GM21367 (cell line): Measurements from ENCODE around the gene CCDC92.

Source experiments
- ATAC-seq: cut with Tn5 transposase; IDR thresholded peaks from one replicate; pipeline ENCODE4 v1.9.1; 2021; ENCODE audit not compliant: unreplicated experiment

The CCDC92 gene

DNA sequence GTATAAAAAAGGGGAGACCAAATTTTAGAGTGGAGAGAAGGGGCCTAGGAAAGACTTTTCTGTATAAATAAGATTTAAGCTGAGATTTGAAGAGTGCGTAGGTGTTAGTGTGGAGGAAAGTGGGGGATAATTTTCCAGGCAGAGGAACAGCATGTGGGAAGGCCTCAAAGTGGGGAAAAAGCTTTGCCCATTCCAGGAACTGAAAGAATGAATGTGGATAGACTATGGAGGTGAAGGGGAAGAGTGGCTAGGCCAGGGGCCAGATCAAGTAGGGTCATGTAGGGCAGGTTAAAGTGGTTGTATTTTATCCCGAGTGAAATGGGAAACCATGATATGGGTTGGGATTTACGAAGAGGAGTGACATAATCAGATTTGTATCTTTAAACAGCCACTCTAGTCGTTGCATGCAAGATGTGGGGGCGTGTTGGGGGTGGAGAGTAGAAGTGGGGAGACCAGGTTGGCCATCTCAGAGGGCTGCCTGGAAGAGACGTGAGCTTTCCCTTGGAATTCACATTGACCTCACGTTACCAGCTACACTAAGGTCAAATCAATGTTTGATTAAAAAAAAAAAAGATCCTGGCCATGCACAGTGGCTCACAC, 3.7 kb upstream of the CCDC92 start:
- ATAC-seq, result no peak

DNA sequence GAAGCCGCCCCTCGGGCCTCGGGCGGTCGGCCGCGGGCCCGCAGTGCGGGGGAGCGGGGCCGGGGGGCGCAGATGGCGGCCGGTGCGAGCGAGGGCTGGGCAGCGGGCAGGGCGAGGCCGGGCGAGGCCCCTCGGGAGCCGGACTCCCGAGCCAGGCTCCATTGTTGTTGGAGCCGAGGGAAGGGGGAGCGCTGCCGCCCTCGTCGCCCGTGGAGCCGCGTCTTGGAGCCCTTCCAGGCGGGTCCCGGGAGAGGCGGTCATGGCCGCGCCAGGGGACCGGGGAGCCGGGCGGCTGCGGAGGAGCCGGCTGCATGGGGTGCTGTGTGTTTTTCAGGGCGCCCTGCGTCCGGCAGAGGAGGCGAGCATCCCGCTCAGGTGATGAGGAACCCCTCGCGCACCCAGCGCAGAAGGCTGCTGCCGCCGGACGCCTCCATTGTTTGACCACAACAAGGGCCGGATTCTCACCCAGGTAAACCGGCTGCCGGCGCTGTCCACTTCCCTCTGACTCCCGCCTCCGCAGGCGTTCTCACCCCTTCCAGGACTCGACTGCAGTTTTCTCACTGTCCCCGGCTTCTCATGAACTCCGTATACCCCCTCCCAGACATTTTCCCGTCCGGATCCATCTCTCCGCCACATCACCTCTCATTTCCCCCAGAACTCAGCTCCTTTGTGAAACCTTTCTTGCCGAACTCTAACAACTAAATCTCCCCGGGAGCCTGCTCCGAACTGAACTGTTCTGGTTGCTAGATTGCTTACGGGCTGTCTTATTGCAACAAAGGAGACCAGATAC, 1.1 kb upstream of the CCDC92 start:
- ATAC-seq, result peak; percentile 13

DNA sequence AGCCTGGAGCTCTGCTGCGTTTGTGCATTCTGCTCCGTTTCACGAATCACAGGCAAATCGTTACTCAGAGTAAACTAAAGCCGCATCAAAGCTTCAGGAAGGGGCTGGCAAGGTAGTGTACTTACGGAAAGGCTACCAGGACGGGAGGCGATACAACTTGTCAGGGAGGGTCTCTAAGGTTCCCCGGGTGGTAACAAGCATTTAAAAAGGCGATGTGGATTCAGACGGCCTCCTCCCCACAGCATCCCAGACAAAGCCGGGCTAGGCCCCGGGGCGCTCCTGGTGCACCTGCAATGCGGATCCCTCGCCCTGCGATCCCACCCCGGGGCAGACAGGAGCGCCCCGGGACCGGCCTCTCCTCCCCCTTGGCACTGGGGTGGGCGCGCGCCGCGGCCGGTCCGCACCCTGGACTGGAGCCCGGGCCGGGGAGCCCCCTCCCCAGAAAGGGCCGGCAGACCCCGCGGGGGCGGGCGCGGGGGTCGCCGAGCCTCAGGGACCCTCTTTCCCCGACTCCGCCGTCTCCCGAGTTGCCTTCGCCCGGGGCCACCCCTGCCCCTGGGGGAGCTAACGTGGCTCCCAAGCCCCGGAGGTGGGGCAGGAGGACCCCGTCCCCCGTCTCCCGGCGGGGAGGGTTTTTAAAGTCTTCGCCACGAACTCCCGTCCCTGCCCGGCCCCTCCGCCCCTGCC, 718 bp downstream of the CCDC92 start:
- ATAC-seq, result peak; percentile 12

DNA sequence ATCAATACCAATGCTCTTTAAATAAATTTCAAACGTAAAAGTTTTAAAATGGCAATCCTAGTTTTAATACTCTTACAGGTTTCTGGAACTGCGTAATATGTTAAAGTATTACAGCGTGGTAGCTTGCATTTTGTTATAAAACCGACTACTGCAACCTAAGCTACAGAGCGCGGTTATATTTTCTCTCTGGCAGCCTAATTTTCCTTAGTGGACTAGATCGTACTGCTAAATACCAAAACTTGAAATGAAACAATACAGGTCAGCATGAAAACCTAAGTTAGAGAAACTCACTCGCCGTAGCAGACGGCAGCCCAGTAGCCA, 1.2 kb downstream of the CCDC92 start:
- no peak for ATAC-seq

DNA sequence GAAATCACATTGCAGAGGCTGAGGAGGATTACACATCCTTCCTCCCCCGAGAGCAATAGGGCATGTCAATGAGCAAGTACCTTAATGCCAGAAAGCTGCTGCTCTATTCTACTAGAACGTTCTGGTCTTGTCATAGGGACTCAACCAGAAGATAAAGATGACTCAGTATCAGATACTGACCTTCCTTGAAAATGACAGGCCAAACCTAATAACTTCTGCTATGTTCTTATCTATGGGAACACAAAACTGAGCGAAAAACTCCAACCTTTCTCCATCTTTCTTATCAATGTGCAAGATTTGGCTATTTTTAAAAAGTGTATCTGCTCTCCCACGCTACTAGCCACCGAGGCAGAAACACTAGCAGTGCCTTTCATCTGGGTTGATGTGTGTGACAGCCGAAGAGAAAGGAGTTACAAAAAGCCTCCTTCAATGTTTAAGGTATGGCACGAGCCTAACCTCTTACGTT, 5.5 kb downstream of the CCDC92 start:
- no peak for ATAC-seq

DNA sequence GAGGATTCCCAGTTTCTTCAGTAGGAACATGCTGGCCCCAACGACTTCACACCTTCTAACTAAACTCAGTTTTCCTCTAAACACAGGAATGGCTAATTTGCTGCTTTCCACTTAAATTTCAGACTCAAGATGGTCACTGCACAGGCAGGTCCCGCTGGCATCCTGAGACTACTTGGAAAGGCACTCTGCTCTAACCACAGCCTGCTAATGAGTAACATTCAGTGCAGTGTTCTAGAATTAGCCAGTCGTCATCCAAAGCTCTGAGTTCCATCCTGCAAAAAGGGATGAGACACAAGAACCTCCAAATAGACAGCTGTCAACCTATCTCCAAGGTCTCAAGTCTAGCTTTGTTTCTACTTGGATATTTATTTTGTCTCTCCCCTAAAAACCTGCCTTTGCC, 6.0 kb downstream of the CCDC92 start:
- no peak for ATAC-seq

DNA sequence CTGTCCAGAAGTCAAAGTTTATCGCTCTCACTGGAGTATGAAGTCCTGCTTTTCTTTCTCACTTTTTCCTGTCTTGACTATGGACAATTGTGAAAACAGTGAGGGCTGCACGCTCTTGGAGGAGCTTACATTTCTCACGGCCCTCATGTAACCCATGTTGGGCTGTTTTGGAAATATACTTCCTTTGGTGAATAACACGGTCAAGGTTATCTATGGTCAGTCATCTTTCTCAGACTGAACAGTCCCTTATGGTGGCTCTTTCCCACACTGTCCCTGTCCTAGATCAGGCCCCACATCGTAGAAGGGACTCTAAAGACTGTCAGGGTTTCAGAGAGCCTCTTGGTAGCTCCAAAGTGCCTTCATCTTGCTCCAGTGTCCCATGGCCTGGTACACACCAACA, 7.2 kb downstream of the CCDC92 start:
- ATAC-seq, result no peak

DNA sequence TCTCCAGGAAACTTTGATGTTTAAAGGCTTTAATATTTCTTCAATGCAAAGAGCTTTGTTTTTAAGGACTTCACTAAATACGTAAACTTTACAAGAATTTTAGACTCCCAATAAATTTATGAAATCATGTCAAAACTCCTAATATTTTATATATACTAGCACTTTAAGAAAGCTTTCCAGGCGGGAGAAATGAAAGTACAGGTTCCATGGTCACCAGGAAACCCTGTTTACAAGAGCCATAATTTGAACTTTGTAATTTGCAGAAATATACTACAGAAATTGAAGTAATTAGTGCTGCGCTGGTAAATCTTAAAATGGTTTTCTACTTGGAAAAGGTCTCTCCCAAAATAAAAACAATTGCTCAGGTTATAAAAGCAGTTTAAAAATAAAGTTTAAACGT, 8.8 kb downstream of the CCDC92 start:
- ATAC-seq, result no peak

DNA sequence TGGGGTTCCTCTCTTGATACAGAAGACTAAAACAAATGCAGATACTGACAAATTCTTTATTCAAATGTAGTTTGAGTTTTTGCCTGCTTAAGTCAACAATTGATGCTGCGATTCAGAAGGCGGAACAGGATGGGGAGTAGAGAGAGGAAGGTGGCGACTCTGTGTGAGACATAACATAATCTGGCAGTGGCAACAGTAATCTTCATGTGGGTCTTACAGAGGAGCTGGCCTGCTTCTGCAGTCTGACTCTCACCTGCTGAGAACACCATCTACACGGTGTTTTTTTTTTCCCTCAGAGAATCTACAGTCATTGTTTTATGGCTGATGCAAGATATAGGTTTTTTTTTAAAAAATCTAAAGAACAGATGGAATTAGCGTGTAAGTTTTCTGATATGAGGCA, 10.1 kb downstream of the CCDC92 start:
- ATAC-seq, result no peak

DNA sequence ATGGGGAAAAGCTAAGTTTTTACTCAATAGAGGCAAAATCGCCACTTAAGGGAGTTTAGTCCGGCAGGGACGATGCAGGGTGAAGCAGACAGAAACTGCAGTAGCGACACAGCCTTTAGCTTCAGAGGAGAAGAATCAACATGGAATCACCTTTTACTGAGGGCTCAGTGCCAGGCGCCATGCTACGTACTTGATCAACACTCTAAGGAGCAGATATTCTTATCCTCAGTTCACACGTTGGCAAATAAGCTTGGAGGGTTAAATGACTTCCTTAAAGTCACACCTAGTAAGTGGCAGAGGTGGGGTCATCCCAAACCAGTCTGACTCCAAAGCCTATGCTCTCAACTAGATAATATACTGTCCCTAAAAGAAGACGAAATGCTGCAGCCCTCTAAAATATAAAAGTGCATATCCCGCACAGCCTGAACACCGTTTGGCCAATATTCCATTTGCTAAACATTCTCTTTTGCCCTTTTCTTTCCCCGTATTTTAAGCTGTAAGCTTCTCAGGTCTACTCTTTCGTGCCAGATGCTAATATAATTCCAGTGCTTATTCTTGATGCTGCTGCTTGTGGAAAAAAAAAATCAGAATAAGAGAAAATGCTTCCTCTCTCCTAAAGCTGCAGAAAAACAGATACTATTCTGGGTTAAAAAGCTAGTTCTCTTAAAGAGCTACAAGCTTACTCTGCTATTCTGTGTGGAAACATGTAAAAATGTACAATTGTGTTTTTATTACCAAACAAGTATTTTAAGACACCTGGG, 10.9 kb downstream of the CCDC92 start:
- ATAC-seq, result no peak

DNA sequence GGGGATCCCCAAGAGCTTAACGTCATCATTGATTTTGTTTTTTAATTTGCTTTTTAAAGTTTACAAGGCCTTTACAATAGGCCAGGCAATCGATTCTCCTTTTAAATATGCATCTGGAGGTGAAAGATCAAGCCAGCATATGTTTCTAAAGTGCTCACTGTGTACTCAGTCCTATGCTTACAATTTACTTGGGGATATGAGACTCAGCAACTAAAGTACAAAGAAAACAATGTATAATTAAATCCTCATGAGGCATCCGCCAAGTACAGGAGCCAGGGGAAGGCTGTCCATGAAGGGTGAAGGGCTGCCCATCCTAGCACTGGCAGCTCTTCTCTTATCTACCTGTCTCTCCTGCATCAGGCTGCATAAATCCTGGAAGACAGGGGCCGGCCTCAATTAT, 11.8 kb downstream of the CCDC92 start:
- ATAC-seq, result no peak

DNA sequence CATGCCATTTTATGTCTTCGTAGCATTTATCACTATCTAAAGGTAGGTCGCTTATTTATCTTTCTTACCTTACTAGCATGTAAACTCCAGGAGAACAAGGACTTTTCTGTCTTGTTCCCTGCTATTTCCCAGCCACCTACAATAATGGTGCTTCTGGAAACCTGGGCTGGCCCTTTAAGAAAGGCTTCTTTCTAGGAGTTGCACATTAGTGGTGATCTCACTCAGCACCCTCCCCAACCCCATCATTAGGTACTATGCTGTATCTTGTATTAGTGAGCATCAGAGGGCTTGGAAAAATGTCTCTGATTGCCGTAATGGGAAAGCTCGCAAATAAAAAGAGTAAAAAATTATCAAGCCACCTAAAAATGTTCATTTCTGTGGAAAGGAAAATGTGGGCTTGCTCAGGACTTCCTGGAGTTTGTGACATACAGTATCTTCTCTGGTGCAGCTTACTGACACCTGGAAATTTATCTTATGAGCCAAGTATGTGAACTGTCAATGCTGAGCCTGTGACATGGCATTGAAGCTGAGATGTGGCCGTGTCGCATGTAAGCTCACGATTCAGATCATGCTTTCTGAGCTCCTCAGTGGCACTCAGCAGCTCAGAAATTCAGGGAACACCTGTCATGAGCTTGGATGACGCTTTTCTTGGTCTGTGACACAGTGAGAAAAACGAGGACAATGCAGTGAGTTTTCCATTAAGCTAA, 12.4 kb downstream of the CCDC92 start:
- no peak for ATAC-seq

DNA sequence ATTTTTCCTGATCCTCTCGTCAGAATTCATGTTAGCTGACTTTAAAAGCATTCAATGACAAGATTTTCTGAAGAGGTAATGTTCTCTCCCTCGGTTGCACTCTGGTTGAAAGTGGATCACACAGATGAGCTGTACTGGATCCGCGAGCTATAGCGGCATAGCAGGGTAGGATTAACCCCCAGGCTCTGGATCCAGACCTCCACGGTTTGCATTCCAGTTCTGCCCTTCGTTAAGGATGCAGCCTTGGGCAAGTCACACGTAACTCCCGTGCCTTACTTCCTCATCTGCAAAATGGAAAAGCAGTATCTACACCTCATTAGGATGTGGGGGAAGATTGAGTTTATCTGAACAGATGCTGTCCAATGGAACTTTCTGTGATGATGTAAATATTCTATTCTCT, 13.8 kb downstream of the CCDC92 start:
- no peak for ATAC-seq

DNA sequence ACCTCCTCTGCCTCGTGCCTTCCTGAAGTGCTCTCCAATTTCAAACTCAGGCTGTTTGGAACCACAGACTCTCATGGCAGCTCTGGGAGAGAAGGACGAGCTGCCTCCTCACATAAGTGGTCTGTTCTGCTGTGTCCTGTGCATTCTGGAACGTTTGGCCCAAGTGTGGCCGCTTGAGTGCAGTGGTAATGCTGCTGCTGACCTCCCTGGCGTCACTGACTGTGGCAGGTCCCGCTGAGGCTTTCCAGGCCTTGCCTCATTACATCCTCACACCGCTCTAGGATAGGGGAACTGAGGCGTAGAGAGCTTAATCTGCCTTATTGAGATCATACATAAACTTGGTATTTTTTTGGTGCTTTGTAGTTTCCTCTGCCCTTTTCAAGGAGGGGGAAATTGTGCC, 14.2 kb downstream of the CCDC92 start:
- ATAC-seq, result no peak

DNA sequence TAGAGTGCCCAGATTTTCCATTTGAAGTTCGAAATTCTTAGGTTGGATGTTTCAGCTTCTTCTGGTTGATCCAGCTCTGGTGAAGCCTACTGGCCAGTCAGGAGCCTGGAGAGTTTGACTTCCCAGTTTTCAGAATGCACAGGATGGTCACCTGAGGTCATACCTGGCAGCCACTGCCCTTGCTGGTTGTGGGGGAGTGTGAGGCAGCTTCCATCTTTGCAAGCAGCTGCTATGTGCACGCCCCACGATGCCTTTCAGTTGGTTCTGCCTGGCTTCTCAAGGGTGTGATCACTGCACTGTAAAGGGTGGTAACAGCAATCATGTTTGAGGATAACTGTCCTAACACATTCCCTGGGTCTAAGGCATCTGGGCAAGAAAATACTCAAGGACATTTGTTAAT, 15.4 kb downstream of the CCDC92 start:
- ATAC-seq, result no peak

DNA sequence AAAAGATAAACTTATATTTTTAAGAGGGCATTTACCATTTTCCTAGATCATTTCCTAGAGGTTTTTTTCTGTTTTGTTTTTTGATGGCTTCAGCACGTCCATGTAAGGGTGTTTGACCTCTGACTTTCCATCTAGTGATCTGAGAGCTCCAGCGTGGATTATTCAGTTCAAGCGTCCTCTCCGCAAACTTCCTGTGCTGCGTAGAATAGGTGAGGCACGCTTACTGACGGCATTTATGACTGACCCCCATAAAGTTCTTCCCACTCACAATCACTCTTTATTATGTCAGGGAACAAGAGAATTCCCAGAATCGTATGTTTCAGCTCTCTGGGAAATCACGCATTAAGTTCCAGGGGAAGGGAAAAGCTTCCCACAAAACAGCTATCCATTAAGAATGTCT, 16.4 kb downstream of the CCDC92 start:
- no peak for ATAC-seq

DNA sequence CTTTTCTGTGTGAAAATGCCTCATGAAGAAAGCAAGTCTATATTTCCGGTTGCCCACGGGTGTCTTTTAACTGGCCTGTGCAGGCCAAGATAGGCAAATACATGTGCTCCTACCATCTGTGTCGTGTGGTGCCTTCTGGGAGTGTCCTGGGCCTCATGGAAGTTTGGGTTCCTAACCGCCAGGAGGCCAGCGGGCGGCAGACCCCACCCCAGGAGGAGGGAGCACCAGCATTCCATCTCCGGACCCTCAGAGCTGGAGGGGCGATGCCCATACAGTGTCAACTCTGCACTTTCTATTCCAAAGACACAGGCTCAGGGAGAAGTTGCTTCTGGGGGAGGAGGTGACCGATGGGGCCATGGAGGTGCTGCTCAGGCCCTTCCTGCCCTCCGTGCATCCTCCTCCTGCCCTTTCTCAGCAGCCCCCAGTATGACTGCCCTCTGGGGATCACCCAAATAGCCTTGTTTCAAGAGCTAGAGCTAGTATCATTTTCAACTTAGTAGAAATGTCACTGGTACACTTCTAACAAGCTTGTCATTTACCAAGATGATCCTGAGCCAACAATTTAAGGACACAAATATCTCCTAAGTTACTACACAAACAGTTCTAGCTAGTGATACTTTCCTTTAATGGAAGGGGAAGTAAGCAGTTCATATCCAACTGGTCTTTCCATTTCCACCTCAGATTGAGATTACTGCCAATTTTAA, 17.8 kb downstream of the CCDC92 start:
- no peak for ATAC-seq

DNA sequence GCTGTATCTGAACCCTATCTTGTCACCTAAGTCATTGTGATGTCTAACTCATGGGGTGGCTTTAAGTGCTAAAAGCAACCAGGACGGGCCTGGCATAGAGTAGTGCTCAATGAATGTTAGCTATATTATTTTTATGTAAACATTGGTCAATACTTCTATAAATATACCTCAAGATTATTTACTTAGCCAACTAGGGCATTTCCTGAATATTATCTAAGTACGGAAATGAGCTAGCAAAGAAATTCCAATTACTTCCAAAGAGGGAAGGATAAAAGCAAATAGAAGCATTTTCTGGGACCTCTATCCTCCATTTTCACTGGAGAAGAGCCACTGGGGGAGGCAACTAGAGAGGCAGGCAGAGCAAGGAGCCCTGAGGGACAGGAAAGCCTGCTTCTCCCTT, 20.6 kb downstream of the CCDC92 start:
- no peak for ATAC-seq

DNA sequence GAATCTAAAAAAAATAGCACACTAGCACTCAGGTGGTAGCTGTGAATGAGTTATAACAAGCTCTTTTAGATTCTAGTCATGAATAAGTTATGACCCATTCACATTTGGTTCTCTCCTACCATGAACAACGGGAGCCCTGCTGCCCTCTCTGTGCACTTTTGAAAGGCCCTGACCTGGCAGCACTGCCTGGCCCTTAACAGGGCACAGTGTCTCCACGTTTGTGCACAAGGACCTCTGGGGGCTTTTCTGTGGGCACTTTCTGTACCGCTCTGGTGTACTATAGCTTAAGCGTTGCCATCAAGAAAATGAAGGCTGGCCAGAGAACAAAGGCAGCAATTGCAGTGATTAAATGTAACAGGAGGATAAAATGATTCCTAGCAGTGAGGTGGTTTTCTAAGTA, 21.2 kb downstream of the CCDC92 start:
- ATAC-seq, result no peak
